Upper lobe of right lung (tissue), 1 donor: ENCODE results near the gene FHIT. TPM values are rescaled to one million over a fixed set of nuclear protein-coding genes. Genes with fewer than 3 reads are reported as not detected.

Experiments used
- ATAC-seq: fragments of 200-7000 bp; cut with Tn5 transposase; one replicate; pipeline ENCODE4 v1.9.1; 2020; ENCODE audit warnings: mild to moderate bottlenecking, moderate library complexity
- DNase-seq: peaks from one replicate; pipeline ENCODE4 v3.0.0-alpha.2; 2020
- H3K27ac ChIP-seq: fragments of 200-600 bp; one replicate; pipeline ENCODE4 v1.8.0; 2022
- H3K27me3 ChIP-seq: fragments of 200-600 bp; one replicate; pipeline ENCODE4 v1.8.0; 2022; ENCODE audit warnings: mild to moderate bottlenecking
- H3K36me3 ChIP-seq: fragments of 200-600 bp; one replicate; pipeline ENCODE4 v1.8.0; 2022
- H3K4me1 ChIP-seq: fragments of 200-600 bp; one replicate; pipeline ENCODE4 v1.8.0; 2022
- H3K4me3 ChIP-seq: fragments of 200-600 bp; one replicate; pipeline ENCODE4 v1.8.0; 2022; ENCODE audit warnings: mild to moderate bottlenecking
- H3K9me3 ChIP-seq: fragments of 200-600 bp; one replicate; pipeline ENCODE4 v1.8.0; 2022
- intact Hi-C: fragments of 100-400 bp; cut with DNase I; formaldehyde crosslinking; loops from one replicate; pipeline ENCODE4 v1.11.0; 2022
- total RNA-seq: library from RNA; stranded (reverse); fragmentation: NEBNext Ultra II Directional; extraction: Animal tissue kit (Norgen Biotek cat#: 25700); gene quantifications from one replicate; pipeline ENCODE4 v1.2.1, GENCODE V29; 2021
- TF ChIP-seq, protein P1 (sequence below): fragments of 200-600 bp; IDR thresholded peaks from one replicate; pipeline ENCODE4 v1.8.0; 2022; ENCODE audit warnings: antibody characterized with exemption
- donor health status: DM: no; HTN: yes; CAD: no; lungs with severe emphysema.

Gene FHIT
- total RNA-seq, 1 donor from 2014 or later: 9.6 TPM

DNA sequence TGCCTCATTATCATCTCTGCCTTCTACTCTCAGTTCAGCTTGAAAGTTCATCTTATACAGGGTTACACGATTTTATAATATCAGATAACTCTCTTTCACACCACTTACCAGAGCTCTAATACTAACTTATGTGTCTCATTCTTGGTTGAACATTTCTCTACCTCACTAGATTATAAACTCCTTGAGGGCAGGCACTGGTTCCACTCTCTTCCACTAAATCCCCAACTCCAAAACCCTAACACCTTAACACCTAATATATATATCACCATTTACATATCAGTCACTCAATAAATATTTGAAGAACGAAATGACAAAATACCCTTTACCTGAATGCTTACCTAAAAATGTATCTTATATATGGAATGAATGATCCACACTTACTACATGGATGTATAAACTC lies 977.2 kb downstream of the FHIT start:
- Histone ChIP-seq H3K4me3 (no peak overlapping the region), H3K4me1 (no peaks in the 10 kb centered on the region), H3K36me3 (no peaks in the 10 kb centered on the region), H3K27me3 (no peaks in the 10 kb centered on the region), H3K27ac (no peak overlapping the region), H3K9me3 (no peaks in the 10 kb centered on the region)
- ATAC-seq (no peak), DNase-seq (no peak)
- TF ChIP-seq, protein P1, sequence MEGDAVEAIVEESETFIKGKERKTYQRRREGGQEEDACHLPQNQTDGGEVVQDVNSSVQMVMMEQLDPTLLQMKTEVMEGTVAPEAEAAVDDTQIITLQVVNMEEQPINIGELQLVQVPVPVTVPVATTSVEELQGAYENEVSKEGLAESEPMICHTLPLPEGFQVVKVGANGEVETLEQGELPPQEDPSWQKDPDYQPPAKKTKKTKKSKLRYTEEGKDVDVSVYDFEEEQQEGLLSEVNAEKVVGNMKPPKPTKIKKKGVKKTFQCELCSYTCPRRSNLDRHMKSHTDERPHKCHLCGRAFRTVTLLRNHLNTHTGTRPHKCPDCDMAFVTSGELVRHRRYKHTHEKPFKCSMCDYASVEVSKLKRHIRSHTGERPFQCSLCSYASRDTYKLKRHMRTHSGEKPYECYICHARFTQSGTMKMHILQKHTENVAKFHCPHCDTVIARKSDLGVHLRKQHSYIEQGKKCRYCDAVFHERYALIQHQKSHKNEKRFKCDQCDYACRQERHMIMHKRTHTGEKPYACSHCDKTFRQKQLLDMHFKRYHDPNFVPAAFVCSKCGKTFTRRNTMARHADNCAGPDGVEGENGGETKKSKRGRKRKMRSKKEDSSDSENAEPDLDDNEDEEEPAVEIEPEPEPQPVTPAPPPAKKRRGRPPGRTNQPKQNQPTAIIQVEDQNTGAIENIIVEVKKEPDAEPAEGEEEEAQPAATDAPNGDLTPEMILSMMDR: no peak
- intact Hi-C loops: no loop called here

- no peak overlapping the region for H3K27ac ChIP-seq
- H3K9me3 ChIP-seq: no peaks in the 10 kb centered on the region
- no peaks in the 10 kb centered on the region for H3K36me3 ChIP-seq
- no peak overlapping the region for H3K4me3 ChIP-seq
- no peak for DNase-seq
- no peak for ATAC-seq
- H3K4me1 ChIP-seq: no peaks in the 10 kb centered on the region
- intact Hi-C loops: no loop called here
- TF ChIP-seq, protein P1: no peak
- no peaks in the 10 kb centered on the region for H3K27me3 ChIP-seq
Observed at GRCh38 chr3:60269829-60270266, 981.4 kb downstream of the FHIT start.

- intact Hi-C loops: no loop called here
- Histone ChIP-seq H3K4me3 (no peak overlapping the region), H3K9me3 (no peaks in the 10 kb centered on the region), H3K36me3 (no peaks in the 10 kb centered on the region), H3K27me3 (no peaks in the 10 kb centered on the region), H3K4me1 (no peaks in the 10 kb centered on the region), H3K27ac (no peak overlapping the region)
- TF ChIP-seq, protein P1: no peak
- DNase-seq (no peak), ATAC-seq (no peak)
Observed at GRCh38 chr3:60269377-60269776, 981.9 kb downstream of the FHIT start.

- Histone ChIP-seq H3K4me3 (no peak overlapping the region), H3K27me3 (no peaks in the 10 kb centered on the region), H3K9me3 (no peaks in the 10 kb centered on the region), H3K4me1 (no peaks in the 10 kb centered on the region), H3K27ac (no peak overlapping the region), H3K36me3 (no peaks in the 10 kb centered on the region)
- TF ChIP-seq, protein P1: no peak
- ATAC-seq: no peak
- intact Hi-C loops: no loop called here
- no peak for DNase-seq
Observed at GRCh38 chr3:60268123-60268522, 983.1 kb downstream of the FHIT start.

DNA sequence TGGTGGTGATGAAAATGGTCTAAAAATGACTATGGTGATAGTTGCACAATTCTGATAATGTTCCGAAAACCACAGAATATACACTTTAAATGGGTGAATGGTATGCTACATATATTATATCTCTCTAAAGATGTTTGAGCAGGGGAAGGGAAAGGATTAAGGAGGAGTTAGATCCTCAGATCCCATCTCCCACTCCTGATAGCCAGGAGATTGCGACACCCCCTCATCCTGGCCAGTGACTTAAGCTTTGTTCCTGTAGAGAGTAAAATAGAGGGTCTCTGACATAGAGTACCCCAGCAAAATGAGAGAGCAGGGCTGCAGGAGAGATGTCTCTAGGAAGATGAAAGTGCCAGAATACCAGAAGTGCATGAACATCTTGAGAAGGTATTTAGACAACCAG lies 984.8 kb downstream of the FHIT start:
- no peak overlapping the region for H3K27ac ChIP-seq
- no peaks in the 10 kb centered on the region for H3K4me1 ChIP-seq
- TF ChIP-seq, protein P1: no peak
- intact Hi-C loops: no loop called here
- DNase-seq (no peak), ATAC-seq (no peak)
- no peak overlapping the region for H3K4me3 ChIP-seq
- no peaks in the 10 kb centered on the region for H3K36me3 ChIP-seq
- H3K27me3 ChIP-seq: no peaks in the 10 kb centered on the region
- no peaks in the 10 kb centered on the region for H3K9me3 ChIP-seq

DNA sequence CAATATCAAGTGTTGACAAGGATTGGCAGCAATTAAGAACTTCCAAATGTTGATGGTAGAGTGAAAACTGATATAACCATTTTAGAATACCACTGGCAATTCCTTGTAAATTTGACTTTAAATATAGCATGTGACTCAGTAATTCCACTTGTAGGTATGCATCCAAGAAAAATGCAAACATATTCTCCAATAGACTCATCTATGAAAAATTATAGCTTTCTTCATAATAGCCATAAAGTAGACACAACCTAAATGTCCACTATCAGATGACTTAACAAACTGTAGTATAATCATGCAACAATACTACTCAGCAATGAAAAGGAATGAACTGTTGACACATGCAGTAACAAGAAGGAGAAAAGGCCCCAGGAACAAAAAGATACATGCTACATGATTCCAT lies 988.1 kb downstream of the FHIT start:
- TF ChIP-seq, protein P1: no peak
- H3K9me3 ChIP-seq: no peaks in the 10 kb centered on the region
- no peaks in the 10 kb centered on the region for H3K36me3 ChIP-seq
- no peak overlapping the region for H3K27ac ChIP-seq
- intact Hi-C loops: no loop called here
- ATAC-seq (no peak), DNase-seq (no peak)
- H3K4me3 ChIP-seq: no peak overlapping the region
- H3K4me1 ChIP-seq: no peaks in the 10 kb centered on the region
- no peaks in the 10 kb centered on the region for H3K27me3 ChIP-seq
